Measurements from ENCODE around the gene KCNH6. TPM values are rescaled to one million over a fixed set of nuclear protein-coding genes. Genes with fewer than 3 reads are reported as not detected.

Gene KCNH6
- total and polyA plus RNA-seq, 5 donors from 2014 or later: not detected

DNA sequence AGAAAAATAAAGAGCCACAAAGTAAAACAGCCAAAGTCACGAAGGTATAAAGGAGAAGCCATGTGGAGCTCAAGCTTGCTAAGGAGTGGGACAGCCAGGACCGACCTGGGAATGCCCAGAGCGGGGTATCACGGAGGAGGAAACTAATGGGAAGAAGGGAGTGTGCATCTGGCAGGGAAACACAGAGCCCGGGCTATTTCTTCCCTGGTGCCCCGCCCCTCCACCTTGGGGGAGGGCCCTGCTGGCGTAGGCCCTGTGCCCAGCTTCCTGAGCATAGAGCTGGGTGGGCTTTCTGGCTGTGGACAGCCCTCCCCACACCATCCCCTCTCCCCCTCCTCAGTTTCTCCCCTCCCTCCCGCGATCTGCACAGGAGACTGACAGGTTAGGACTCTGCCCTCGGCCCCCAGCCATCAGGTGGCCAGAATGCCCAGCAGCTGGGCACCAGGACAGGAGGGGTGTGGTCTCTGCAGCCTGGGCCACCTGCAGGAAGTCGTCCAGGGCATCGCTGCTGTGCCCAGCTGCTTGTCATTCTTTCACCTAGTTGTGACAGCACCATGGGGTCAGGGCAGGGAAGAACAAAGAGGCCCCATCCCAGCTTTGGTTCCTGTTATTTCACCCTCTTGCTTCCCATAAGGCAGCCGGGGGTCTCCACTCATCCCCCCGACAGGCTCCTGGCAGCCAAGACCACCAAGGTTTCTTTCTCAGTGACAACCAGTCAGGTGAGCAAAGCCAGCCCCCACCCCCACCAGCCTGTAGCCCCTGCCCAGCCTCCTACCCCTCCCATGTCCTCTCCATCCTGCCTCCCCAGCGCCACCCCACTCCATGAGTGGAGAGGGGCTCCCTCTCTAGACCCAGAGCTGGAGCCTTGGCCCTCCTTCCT, 20.0 kb downstream of the KCNH6 start:
- Histone ChIP-seq H3K4me3 (ENCODE audit: low read depth, low read length) (no peak overlapping the region), H3K27me3 (ENCODE audit: control insufficient read depth, insufficient read depth, low read length) (no peaks in the 10 kb centered on the region), H3K4me1 (ENCODE audit: control insufficient read depth, insufficient read depth, low read length, poor library complexity, severe bottlenecking) (peaks cover 4% of the 10 kb centered on the region), H3K9me3 (ENCODE audit: control insufficient read depth in 2 of 2, low read length in 2 of 2) (no peaks in the 10 kb centered on the region), H3K27ac (ENCODE audit: insufficient read depth, low read length, poor library complexity, severe bottlenecking) (no peak overlapping the region), H3K36me3 (ENCODE audit: control insufficient read depth, insufficient read depth, low read length) (no peaks in the 10 kb centered on the region)
- Mint-ChIP-seq H3K36me3 (no peaks in the 10 kb centered on the region), H3K4me3 (no peak overlapping the region), H3K9me3 (peaks cover 0 to 2% (median 0%) of the 10 kb centered on the region in 7 donors), H3K4me1 (peaks cover 0 to 10% (median 0%) of the 10 kb centered on the region in 4 donors), H3K27me3 (peaks cover 19% of the 10 kb centered on the region), H3K27ac (no peak overlapping the region)
- DNase-seq (no peak), ATAC-seq (ENCODE audit: low read depth in 2 of 2) (no peak)

DNA sequence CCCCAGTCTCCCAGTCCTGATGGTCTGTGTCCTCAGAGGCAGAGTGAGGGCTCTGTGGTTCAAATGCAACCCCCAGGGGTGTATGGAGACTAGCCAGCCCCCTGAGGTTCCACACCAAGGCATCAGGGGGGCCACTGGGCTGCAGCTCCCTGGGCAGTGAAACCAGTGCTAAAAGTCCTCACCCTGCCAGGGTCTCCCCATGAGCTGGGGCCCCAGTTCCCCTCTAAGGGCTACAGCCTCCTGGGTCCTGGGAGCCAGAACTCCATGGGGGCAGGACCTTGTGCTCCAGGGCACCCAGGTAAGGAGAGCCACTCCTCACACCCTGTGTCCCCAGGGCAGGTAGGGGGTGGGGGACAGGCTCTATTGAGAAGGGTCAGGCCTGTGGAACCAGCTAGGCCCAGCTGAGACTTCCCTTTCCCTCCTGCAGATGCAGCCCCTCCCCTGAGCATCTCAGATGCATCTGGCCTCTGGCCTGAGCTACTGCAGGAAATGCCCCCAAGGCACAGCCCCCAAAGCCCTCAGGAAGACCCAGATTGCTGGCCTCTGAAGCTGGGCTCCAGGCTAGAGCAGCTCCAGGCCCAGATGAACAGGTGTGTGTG, 20.8 kb downstream of the KCNH6 start:
- Histone ChIP-seq H3K9me3 (ENCODE audit: control insufficient read depth in 2 of 2, low read length in 2 of 2) (no peaks in the 10 kb centered on the region), H3K4me1 (ENCODE audit: control insufficient read depth, insufficient read depth, low read length, poor library complexity, severe bottlenecking) (peaks cover under 1% of the 10 kb centered on the region), H3K27ac (ENCODE audit: insufficient read depth, low read length, poor library complexity, severe bottlenecking) (no peak overlapping the region), H3K4me3 (ENCODE audit: low read depth, low read length) (no peak overlapping the region), H3K36me3 (ENCODE audit: control insufficient read depth, insufficient read depth, low read length) (no peaks in the 10 kb centered on the region), H3K27me3 (ENCODE audit: control insufficient read depth, insufficient read depth, low read length) (no peaks in the 10 kb centered on the region)
- DNase-seq (no peak), ATAC-seq (ENCODE audit: low read depth in 2 of 2) (no peak)
- Mint-ChIP-seq H3K27me3 (peaks cover 18% of the 10 kb centered on the region), H3K4me3 (no peak overlapping the region), H3K27ac (no peak overlapping the region), H3K4me1 (peaks cover 0 to 8% (median 0%) of the 10 kb centered on the region in 4 donors), H3K36me3 (no peaks in the 10 kb centered on the region), H3K9me3 (peaks cover 0 to 2% (median 0%) of the 10 kb centered on the region in 7 donors)

DNA sequence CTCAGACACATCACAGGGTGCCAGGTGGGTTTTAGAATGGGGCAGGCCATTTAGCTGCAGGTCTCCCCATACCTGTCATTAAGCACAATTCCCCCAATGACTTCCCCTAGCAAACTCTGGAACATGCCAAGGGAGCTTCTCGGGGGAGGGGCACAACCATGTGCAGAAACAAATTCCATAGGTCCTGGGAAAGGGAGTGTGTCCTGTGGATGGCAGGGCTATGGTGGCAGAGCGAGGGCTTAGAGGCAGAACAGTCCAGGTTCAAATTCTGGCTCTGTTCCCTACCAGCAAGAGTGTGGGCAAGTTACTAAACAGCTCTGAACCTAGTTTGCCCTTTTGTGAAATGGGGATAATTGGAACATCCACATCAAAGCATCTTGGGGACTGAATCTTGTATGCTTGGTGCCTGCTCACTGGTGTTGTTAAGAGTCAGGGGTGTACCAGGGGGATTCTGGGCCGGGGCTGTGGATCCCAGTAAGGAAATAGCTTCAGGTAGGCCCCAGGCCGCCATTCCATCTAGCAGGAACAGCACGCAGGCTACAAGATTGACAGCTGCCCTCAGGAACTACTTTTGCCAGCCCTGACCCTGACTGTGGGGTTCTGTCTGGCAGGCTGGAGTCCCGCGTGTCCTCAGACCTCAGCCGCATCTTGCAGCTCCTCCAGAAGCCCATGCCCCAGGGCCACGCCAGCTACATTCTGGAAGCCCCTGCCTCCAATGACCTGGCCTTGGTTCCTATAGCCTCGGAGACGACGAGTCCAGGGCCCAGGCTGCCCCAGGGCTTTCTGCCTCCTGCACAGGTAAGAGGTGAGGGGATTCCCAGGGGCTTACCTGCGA, 21.5 kb downstream of the KCNH6 start:
- Mint-ChIP-seq H3K4me3 (no peak overlapping the region), H3K27me3 (peaks cover 11% of the 10 kb centered on the region), H3K9me3 (peaks cover 0 to under 1% (median 0%) of the 10 kb centered on the region in 7 donors), H3K36me3 (no peaks in the 10 kb centered on the region), H3K27ac (no peak overlapping the region), H3K4me1 (peaks cover 0 to 5% (median 0%) of the 10 kb centered on the region in 4 donors)
- ATAC-seq (ENCODE audit: low read depth in 2 of 2) (no peak), DNase-seq (no peak)
- Histone ChIP-seq H3K27ac (ENCODE audit: insufficient read depth, low read length, poor library complexity, severe bottlenecking) (no peak overlapping the region), H3K4me3 (ENCODE audit: low read depth, low read length) (no peak overlapping the region), H3K36me3 (ENCODE audit: control insufficient read depth, insufficient read depth, low read length) (no peaks in the 10 kb centered on the region), H3K4me1 (ENCODE audit: control insufficient read depth, insufficient read depth, low read length, poor library complexity, severe bottlenecking) (peaks cover 9% of the 10 kb centered on the region), H3K27me3 (ENCODE audit: control insufficient read depth, insufficient read depth, low read length) (no peaks in the 10 kb centered on the region), H3K9me3 (ENCODE audit: control insufficient read depth in 2 of 2, low read length in 2 of 2) (no peaks in the 10 kb centered on the region)

- peaks cover 9% of the 10 kb centered on the region for H3K27me3 Mint-ChIP-seq
- H3K36me3 Mint-ChIP-seq: no peaks in the 10 kb centered on the region
- no peak for ATAC-seq (ENCODE audit: low read depth in 2 of 2)
- no peak overlapping the region for H3K4me3 Mint-ChIP-seq
- no peak overlapping the region for H3K27ac Mint-ChIP-seq
- H3K4me1 ChIP-seq (ENCODE audit: control insufficient read depth, insufficient read depth, low read length, poor library complexity, severe bottlenecking): peaks cover 16% of the 10 kb centered on the region
- H3K4me1 Mint-ChIP-seq: peaks cover 0 to 12% (median 4%) of the 10 kb centered on the region in 4 donors
- no peak overlapping the region for H3K27ac ChIP-seq (ENCODE audit: insufficient read depth, low read length, poor library complexity, severe bottlenecking)
- no peaks in the 10 kb centered on the region for H3K27me3 ChIP-seq (ENCODE audit: control insufficient read depth, insufficient read depth, low read length)
- H3K9me3 Mint-ChIP-seq: no peaks in the 10 kb centered on the region
- H3K36me3 ChIP-seq (ENCODE audit: control insufficient read depth, insufficient read depth, low read length): no peaks in the 10 kb centered on the region
- no peak for DNase-seq
- H3K9me3 ChIP-seq (ENCODE audit: control insufficient read depth in 2 of 2, low read length in 2 of 2): no peaks in the 10 kb centered on the region
- no peak overlapping the region for H3K4me3 ChIP-seq (ENCODE audit: low read depth, low read length)
Measured at GRCh38 chr17:63546308-63547082, 23.3 kb downstream of the KCNH6 start.

- peak overlapping the region in 1 of 3 donors; percentile 8 for H3K27ac Mint-ChIP-seq
- Histone ChIP-seq H3K36me3 (ENCODE audit: control insufficient read depth, insufficient read depth, low read length) (no peaks in the 10 kb centered on the region), H3K27ac (ENCODE audit: insufficient read depth, low read length, poor library complexity, severe bottlenecking) (no peak overlapping the region), H3K4me3 (ENCODE audit: low read depth, low read length) (no peak overlapping the region), H3K9me3 (ENCODE audit: control insufficient read depth in 2 of 2, low read length in 2 of 2) (no peaks in the 10 kb centered on the region), H3K27me3 (ENCODE audit: control insufficient read depth, insufficient read depth, low read length) (no peaks in the 10 kb centered on the region), H3K4me1 (ENCODE audit: control insufficient read depth, insufficient read depth, low read length, poor library complexity, severe bottlenecking) (peaks cover 20% of the 10 kb centered on the region)
- no peaks in the 10 kb centered on the region for H3K9me3 Mint-ChIP-seq
- H3K27me3 Mint-ChIP-seq: peaks cover 6% of the 10 kb centered on the region
- DNase-seq (no peak), ATAC-seq (ENCODE audit: low read depth in 2 of 2) (no peak)
- H3K4me3 Mint-ChIP-seq: peak overlapping the region in 1 of 4 donors; percentile 8
- H3K36me3 Mint-ChIP-seq: no peaks in the 10 kb centered on the region
- H3K4me1 Mint-ChIP-seq: peaks cover 0 to 17% (median 7%) of the 10 kb centered on the region in 4 donors
Measured at GRCh38 chr17:63547083-63547523, 23.9 kb downstream of the KCNH6 start.

DNA sequence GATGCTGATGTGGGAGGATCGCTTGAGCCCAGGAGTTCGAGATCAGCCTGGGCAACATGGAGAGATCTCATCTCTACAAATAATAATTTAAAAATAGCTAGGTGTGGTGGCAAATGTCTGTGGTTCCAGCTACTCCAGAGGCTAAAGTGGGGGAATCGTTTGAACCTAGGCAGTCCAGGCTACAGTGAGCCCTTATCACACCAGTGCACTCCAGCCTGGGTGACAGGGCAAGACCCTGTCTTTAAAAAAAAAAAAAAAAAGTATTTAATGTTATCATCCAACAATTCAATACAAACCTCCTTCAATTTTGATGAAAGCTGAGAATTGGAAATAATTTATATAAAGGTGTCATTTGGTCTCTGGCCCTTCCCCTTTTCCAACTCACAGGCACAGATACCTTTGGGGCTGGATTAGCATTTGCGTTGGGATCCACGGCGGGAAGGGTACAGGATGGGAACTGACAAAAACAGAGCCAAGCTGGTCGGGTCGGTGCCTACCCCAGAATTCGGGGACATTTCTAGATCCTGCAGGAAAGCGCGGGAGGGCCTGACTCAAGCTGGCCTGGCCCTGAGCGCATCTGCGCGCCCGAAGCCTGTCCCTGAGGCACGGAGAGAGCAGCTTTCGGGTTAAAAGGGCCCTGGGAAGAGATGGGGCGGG, 26.3 kb downstream of the KCNH6 start:
- H3K27ac ChIP-seq (ENCODE audit: insufficient read depth, low read length, poor library complexity, severe bottlenecking): peak overlapping the region; percentile 96
- Mint-ChIP-seq H3K27ac (peak overlapping the region; percentile 98), H3K27me3 (peaks cover 6% of the 10 kb centered on the region), H3K4me3 (peak overlapping the region; percentile 94 to 99 (median 98)), H3K4me1 (peaks cover 3 to 40% (median 28%) of the 10 kb centered on the region in 4 donors), H3K36me3 (peaks cover 4% of the 10 kb centered on the region), H3K9me3 (no peaks in the 10 kb centered on the region)
- H3K27me3 ChIP-seq (ENCODE audit: control insufficient read depth, insufficient read depth, low read length): no peaks in the 10 kb centered on the region
- H3K9me3 ChIP-seq (ENCODE audit: control insufficient read depth in 2 of 2, low read length in 2 of 2): no peaks in the 10 kb centered on the region
- DNase-seq (no peak), ATAC-seq (ENCODE audit: low read depth in 2 of 2) (no peak)
- no peaks in the 10 kb centered on the region for H3K36me3 ChIP-seq (ENCODE audit: control insufficient read depth, insufficient read depth, low read length)
- peak overlapping the region; percentile 70 for H3K4me3 ChIP-seq (ENCODE audit: low read depth, low read length)
- H3K4me1 ChIP-seq (ENCODE audit: control insufficient read depth, insufficient read depth, low read length, poor library complexity, severe bottlenecking): peaks cover 43% of the 10 kb centered on the region
